SK-N-SH (cell line): ENCODE results near the gene LMO7. TPM values are rescaled to one million over a fixed set of nuclear protein-coding genes. Genes with fewer than 3 reads are reported as not detected.

ENCODE experiments used
- CTCF ChIA-PET: fragments of 300-600, 350-600 bp; formaldehyde crosslinking; extraction: SDS; loops from one replicate; lab custom pipeline; 2021; lab: Yijun Ruan, JAX
- POLR2A ChIA-PET: fragments of 350-600 bp; sonication (Branson Sonifier 250); formaldehyde crosslinking; extraction: SDS; loops from one replicate; lab custom pipeline; 2020; ENCODE audit warnings: antibody characterized with exemption, inconsistent platforms; lab: Yijun Ruan, JAX
- DNase-seq: peaks from one replicate; pipeline ENCODE4 v3.0.0; 2012
- H2AFZ ChIP-seq: fragments of 200-600 bp; sonication (generic); 2 replicates; pipeline ENCODE4 v1.8.1; 2016; ENCODE audit warnings: antibody characterized with exemption, mild to moderate bottlenecking, low read depth
- H3F3A ChIP-seq: fragments of 200-600 bp; sonication (generic); replicated peaks from 2 replicates; pipeline ENCODE3; 2016; ENCODE audit warnings: antibody characterized with exemption, mild to moderate bottlenecking; ENCODE audit not compliant: insufficient read depth
- H3K27ac ChIP-seq, 2 experiments: fragments of 200-500 bp in 1 of 2; fragments of 200-600 bp in 1 of 2; sonication (Bioruptor generic) in 1 of 2; sonication (generic), shearing (Covaris generic) in 1 of 2; 2 replicates each; pipeline versions ENCODE4 v1.5.1 to v1.6.1; 2014 to 2016; ENCODE audit warnings: low read depth in 2 of 2, inconsistent platforms in 1 of 2, low read length in 1 of 2, mild to moderate bottlenecking in 1 of 2, mixed read lengths in 1 of 2
- H3K27me3 ChIP-seq: fragments of 200-600 bp; sonication (generic), shearing (Covaris generic); 2 replicates; pipeline ENCODE4 v1.6.1; 2016; ENCODE audit warnings: mixed run types; ENCODE audit not compliant: insufficient read depth
- H3K36me3 ChIP-seq, 2 experiments: fragments of 200-500 bp in 1 of 2; fragments of 200-600 bp in 1 of 2; sonication (Bioruptor generic) in 1 of 2; sonication (generic) in 1 of 2; replicated peaks in 1 of 2; 2 replicates each; pipeline versions ENCODE3 to v1.5.1; 2014 to 2016; ENCODE audit warnings: low read length in 1 of 2, mild to moderate bottlenecking in 1 of 2; ENCODE audit not compliant: insufficient read depth in 2 of 2, control insufficient read depth in 1 of 2
- H3K4me1 ChIP-seq, 2 experiments: fragments of 200-500 bp in 1 of 2; fragments of 200-600 bp in 1 of 2; sonication (Bioruptor generic) in 1 of 2; sonication (generic), shearing (Covaris generic) in 1 of 2; 2 replicates each; pipeline versions ENCODE4 v1.5.1 to v1.6.1; 2014 to 2016; ENCODE audit warnings: low read depth in 1 of 2, low read length in 1 of 2, mixed run types in 1 of 2; ENCODE audit not compliant: insufficient read depth in 2 of 2, control insufficient read depth in 1 of 2
- H3K4me2 ChIP-seq: fragments of 200-600 bp; sonication (generic), shearing (Covaris generic); 2 replicates; pipeline ENCODE4 v1.6.1; 2017; ENCODE audit warnings: mixed run types
- H3K4me3 ChIP-seq, 2 experiments: fragments of 200-500 bp in 1 of 2; fragments of 200-600 bp in 1 of 2; sonication (Bioruptor generic) in 1 of 2; sonication (generic), shearing (Covaris generic) in 1 of 2; 2 replicates each; pipeline versions ENCODE4 v1.5.1 to v1.8.1; 2014 to 2016; ENCODE audit warnings: low read depth in 2 of 2, inconsistent platforms in 1 of 2, low read length in 1 of 2, mild to moderate bottlenecking in 1 of 2, mixed read lengths in 1 of 2, moderate library complexity in 1 of 2
- H3K79me2 ChIP-seq: fragments of 200-600 bp; sonication (generic); 2 replicates; pipeline ENCODE4 v1.8.1; 2017; ENCODE audit warnings: mild to moderate bottlenecking; ENCODE audit not compliant: insufficient read depth
- H3K9ac ChIP-seq: fragments of 200-600 bp; sonication (generic); 2 replicates; pipeline ENCODE4 v1.6.1; 2017; ENCODE audit warnings: mixed run types
- H3K9me2 ChIP-seq: fragments of 200-600 bp; sonication (generic); 2 replicates; pipeline ENCODE4 v1.6.1; 2017; ENCODE audit warnings: mixed run types
- H3K9me3 ChIP-seq: fragments of 200-600 bp; sonication (generic); 2 replicates; pipeline ENCODE4 v1.6.1; 2017; ENCODE audit warnings: mixed run types, mild to moderate bottlenecking, moderate library complexity
- H4K20me1 ChIP-seq: fragments of 200-600 bp; sonication (generic); 2 replicates; pipeline ENCODE4 v1.6.1; 2017; ENCODE audit warnings: mild to moderate bottlenecking, mixed run types; ENCODE audit not compliant: insufficient read depth
- CTCF ChIP-seq: fragments of 200-600 bp; sonication (generic); IDR thresholded peaks from 2 replicates; pipeline ENCODE4 v1.6.1; 2017; ENCODE audit warnings: antibody characterized with exemption, mild to moderate bottlenecking, moderate library complexity
- ELF1 ChIP-seq: IDR thresholded peaks from 2 replicates; pipeline ENCODE4 v1.4.0; 2012
- FOXJ3 ChIP-seq: sonication (generic); formaldehyde crosslinking; IDR thresholded peaks from 2 replicates; pipeline ENCODE4 v1.5.1; 2020; ENCODE audit warnings: mild to moderate bottlenecking, missing genetic modification reagents
- FOXM1 ChIP-seq: IDR thresholded peaks from 2 replicates; pipeline ENCODE4 v1.4.0; 2012; ENCODE audit warnings: low read depth, mild to moderate bottlenecking
- GABPA ChIP-seq: IDR thresholded peaks from 2 replicates; pipeline ENCODE4 v1.4.0; 2012; ENCODE audit warnings: low read depth, mild to moderate bottlenecking
- GATA2 ChIP-seq: sonication (generic); formaldehyde crosslinking; IDR thresholded peaks from 2 replicates; pipeline ENCODE4 v1.5.0; 2020; ENCODE audit warnings: mild to moderate bottlenecking, missing genetic modification reagents
- JUND ChIP-seq: IDR thresholded peaks from 2 replicates; pipeline ENCODE4 v1.4.0; 2012
- RAD21 ChIP-seq: IDR thresholded peaks from 2 replicates; pipeline ENCODE4 v1.6.1; 2012; ENCODE audit warnings: mild to moderate bottlenecking, low read length
- RCOR1 ChIP-seq: fragments of 150-350 bp; IDR thresholded peaks from 2 replicates; pipeline ENCODE4 v1.6.1; 2017; ENCODE audit warnings: antibody characterized with exemption, low read length
- REST ChIP-seq: IDR thresholded peaks from 2 replicates; pipeline ENCODE4 v1.6.1; 2012; ENCODE audit warnings: mild to moderate bottlenecking, low read depth, low read length, moderate library complexity
- RXRA ChIP-seq: IDR thresholded peaks from 2 replicates; pipeline ENCODE4 v1.4.0; 2012; ENCODE audit warnings: low read depth, mild to moderate bottlenecking, borderline replicate concordance
- USF1 ChIP-seq: IDR thresholded peaks from 2 replicates; pipeline ENCODE4 v1.4.0; 2012; ENCODE audit warnings: low read depth, borderline replicate concordance
- ZBTB33 ChIP-seq: IDR thresholded peaks from 2 replicates; pipeline ENCODE4 v1.4.0; 2012; ENCODE audit warnings: low read depth, borderline replicate concordance
- WGBS: methylation state at CpG from one replicate; pipeline ENCODE4 v1.1.6; 2017; ENCODE audit warnings: low lambda C conversion rate; 5-methylcytosine and 5-hydroxymethylcytosine counted together
- polyA plus RNA-seq, 3 experiments: library from polyadenylated mRNA; depleted of rRNA; stranded (reverse); fragments of >200 nt; gene quantifications; 2 replicates each; pipeline ENCODE4 v1.2.3, GENCODE V29; 2012
- TF ChIP-seq, protein P1 (sequence below): fragments of 150-350 bp; IDR thresholded peaks from 2 replicates; pipeline ENCODE4 v1.6.1; 2016; ENCODE audit warnings: mild to moderate bottlenecking, low read depth, low read length

Gene LMO7
- polyA plus RNA-seq, 1 of the 3 experiments (the other 2 are of a cell fraction) = 83.6 TPM

DNA sequence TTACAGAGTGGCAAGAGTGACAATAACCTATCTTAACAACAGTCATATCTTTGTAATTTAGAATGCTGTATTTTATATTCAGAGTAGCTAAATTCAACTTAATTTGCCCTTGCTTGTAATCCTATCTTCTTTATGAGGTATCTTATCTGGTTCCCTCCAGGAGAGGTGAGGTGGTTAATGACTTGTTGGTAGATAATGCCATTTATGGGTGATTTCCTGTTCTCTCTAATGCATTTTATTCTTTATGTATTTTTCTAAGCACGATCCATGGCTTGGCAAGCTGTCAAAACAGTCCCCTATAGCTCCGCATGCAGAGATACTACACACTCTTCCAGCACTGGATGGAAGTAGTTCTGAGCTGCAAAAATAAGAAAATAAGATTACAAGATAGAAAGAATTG, 267.9 kb downstream of the LMO7 start:
- H4K20me1 ChIP-seq = no peaks in the 10 kb centered on the region
- H3K27me3 ChIP-seq = no peaks in the 10 kb centered on the region
- WGBS = 18% methylated on average over 2 of the region's 2 CpGs
- H3F3A ChIP-seq = no peaks in the 10 kb centered on the region
- H3K9me2 ChIP-seq = no peaks in the 10 kb centered on the region
- H3K4me2 ChIP-seq = no peak overlapping the region
- H3K79me2 ChIP-seq = no peaks in the 10 kb centered on the region
- TF ChIP-seq FOXJ3 (CRISPR knock-in tag) = no peak
- no peak for TF ChIP-seq REST
- no peak for TF ChIP-seq JUND
- peak; percentile 50 for TF ChIP-seq GATA2 (CRISPR knock-in tag)
- ChIA-PET CTCF (interaction anchor here (0.6 to 2.1 kb wide), 6 partner anchors 27 to 586 kb away, joined by 3 to 9 read pairs (median 4); no protein-coding TSS in a partner anchor), POLR2A (no interaction called here)
- H3K4me3 ChIP-seq = no peak overlapping the region
- DNase-seq = no peak
- H3K4me1 ChIP-seq = peaks cover 0 to 8% of the 10 kb centered on the region in 2 experiments; a peak in 2 of 4 replicates
- no peaks in the 10 kb centered on the region for H3K9me3 ChIP-seq
- no peaks in the 10 kb centered on the region for H3K36me3 ChIP-seq
- no peak overlapping the region for H3K9ac ChIP-seq
- no peak overlapping the region for H2AFZ ChIP-seq
- no peak overlapping the region for H3K27ac ChIP-seq

- no peak for DNase-seq
- 71% methylated on average over 5 of the region's 5 CpGs for WGBS
- H4K20me1 ChIP-seq = no peaks in the 10 kb centered on the region
These were observed 270.2 kb downstream of the LMO7 start for GRCh38 chr13:75906315-75906714.

More at GRCh38 chr13:75906315-75906714, 270.2 kb downstream of the LMO7 start:
- POLR2A ChIA-PET = no interaction called here
- no peaks in the 10 kb centered on the region for H3F3A ChIP-seq
- H3K27ac ChIP-seq = no peak overlapping the region
- no peak overlapping the region for H3K9ac ChIP-seq
- no peaks in the 10 kb centered on the region for H3K36me3 ChIP-seq
- TF ChIP-seq RXRA (no peak), GABPA (no peak), JUND (no peak), CTCF (no peak), FOXM1 (no peak), RCOR1 (no peak), REST (no peak), USF1 (no peak), RAD21 (no peak), ELF1 (no peak), ZBTB33 (no peak)
- TF ChIP-seq, protein P1, sequence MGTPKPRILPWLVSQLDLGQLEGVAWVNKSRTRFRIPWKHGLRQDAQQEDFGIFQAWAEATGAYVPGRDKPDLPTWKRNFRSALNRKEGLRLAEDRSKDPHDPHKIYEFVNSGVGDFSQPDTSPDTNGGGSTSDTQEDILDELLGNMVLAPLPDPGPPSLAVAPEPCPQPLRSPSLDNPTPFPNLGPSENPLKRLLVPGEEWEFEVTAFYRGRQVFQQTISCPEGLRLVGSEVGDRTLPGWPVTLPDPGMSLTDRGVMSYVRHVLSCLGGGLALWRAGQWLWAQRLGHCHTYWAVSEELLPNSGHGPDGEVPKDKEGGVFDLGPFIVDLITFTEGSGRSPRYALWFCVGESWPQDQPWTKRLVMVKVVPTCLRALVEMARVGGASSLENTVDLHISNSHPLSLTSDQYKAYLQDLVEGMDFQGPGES = no peak
- no peaks in the 10 kb centered on the region for H3K79me2 ChIP-seq
- H3K27me3 ChIP-seq = no peaks in the 10 kb centered on the region
- no peak overlapping the region for H3K4me2 ChIP-seq
- H3K4me3 ChIP-seq = no peak overlapping the region
- H2AFZ ChIP-seq = no peak overlapping the region
- H3K9me3 ChIP-seq = no peaks in the 10 kb centered on the region
- H3K9me2 ChIP-seq = no peaks in the 10 kb centered on the region
- CTCF ChIA-PET = no interaction called here
- peaks cover 0 to 12% of the 10 kb centered on the region in 2 experiments; a peak in 2 of 4 replicates for H3K4me1 ChIP-seq
